ENCODE results near the gene GPR180. TPM values are rescaled to one million over a fixed set of nuclear protein-coding genes. Genes with fewer than 3 reads are reported as not detected.

GPR180 gene
- 3.9 and 5.6 TPM in 2 replicates for total RNA-seq (2014; rRNA removed)
- percentile 81 among the genes with signal in this experiment for Bru-seq, nascent RNA
- percentile 73 among the genes with signal in this experiment for BruChase-seq, experiment 1, labeled RNA remaining after a 6-hour chase
- BruChase-seq, experiment 2, labeled RNA remaining after a 2-hour chase: percentile 82 among the genes with signal in this experiment
- long read RNA-seq, full-length matches to known transcripts: 34 of 49 reads
- long read RNA-seq, partial matches to known transcripts: 0 of 49 reads
- long read RNA-seq, other reads (novel, unspliced or antisense): 15 of 49 reads

DNA sequence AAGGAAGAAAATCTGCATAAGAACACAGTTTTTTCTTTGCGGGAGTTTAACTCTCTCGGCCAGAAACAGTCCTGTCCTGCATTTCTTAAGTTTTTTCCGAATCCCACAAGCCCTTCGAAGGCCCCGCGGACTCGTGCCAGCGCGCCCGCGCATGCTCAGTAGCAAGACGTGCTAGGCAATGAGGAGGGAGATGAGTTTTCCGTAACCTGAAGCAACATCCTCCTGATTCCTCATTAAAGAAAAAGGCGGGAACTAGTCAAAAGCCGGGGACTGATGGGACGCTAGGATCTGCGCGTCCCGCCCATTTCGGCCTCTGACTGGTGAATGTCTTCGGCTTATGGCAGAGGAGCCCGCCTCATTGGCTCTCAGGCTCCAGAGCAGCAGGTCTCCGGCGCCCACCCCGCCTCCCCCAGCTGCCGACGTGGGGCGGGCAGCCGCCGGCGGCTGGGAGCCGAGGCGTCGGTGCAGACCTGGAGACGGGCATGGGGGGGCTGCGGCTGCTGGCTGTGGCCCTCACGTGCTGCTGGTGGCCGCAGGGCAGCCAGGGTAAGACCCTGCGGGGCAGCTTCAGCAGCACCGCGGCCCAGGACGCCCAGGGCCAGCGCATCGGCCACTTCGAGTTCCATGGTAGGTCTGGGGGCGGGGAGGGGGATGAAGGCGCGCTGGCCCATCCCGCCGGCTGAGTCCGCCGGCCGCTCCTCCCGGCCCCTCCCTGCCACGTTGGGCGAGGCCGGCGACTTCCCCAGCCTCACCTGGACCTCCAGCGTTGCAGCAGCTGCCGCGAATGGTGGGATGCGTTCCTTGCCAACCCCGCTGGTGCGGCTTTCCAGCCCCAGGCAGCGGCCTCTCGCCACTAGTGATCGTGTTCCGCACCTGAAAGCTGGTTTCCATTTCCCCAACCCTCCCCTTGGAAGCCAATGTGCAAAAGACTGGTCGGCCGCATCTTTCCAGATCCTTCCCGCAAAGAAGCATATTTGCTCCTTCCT lies at the start of gene GPR180:
Gene GPR180, plus strand, starts transcription at position 412 of the 986 bp plus-strand sequence. Its CDS starts 71 bp downstream, at position 483.
- Histone ChIP-seq H2AFZ (ENCODE audit: low read length) (peak within 1 kb of the TSS; percentile 84), H4K20me1 (ENCODE audit: low read length) (no peaks in the 10 kb centered on the region), H3K9ac (ENCODE audit: low read length) (peak within 1 kb of the TSS; percentile 91), H3K4me1 (ENCODE audit: insufficient read depth, low read length) (peaks cover 9% of the 10 kb centered on the region), H3K9me2 (replicated peaks; ENCODE audit: low read length) (no peaks in the 10 kb centered on the region), H3K4me3 (ENCODE audit: low read length) (peak within 1 kb of the TSS; percentile 95), H3F3A (ENCODE audit: low read length, unreplicated experiment) (no peaks in the 10 kb centered on the region), H3K27me3 (ENCODE audit: low read length) (no peaks in the 10 kb centered on the region), H3K79me2 (ENCODE audit: low read length) (peaks cover 31% of the 10 kb centered on the region), H3K36me3 (ENCODE audit: low read depth, low read length) (peaks cover 10% of the 10 kb centered on the region), H3K27ac (ENCODE audit: low read length) (peak within 1 kb of the TSS; percentile 40), H3K4me2 (ENCODE audit: low read length) (peak within 1 kb of the TSS; percentile 89), H3K9me3 (ENCODE audit: low read length) (no peaks in the 10 kb centered on the region)
- intact Hi-C loops (cut with micrococcal nuclease): loop anchor here (2.0 kb wide), 1 partner anchor 53 kb away; no protein-coding TSS in a partner anchor
- no TSS peak for BruUV-seq (replicated peaks)
- peak; percentile 99 for ATAC-seq
- DNase-seq: peak; percentile 96
- POLR2A ChIA-PET (ENCODE audit: unreplicated experiment): interaction anchor here (0.7 kb wide), 1 partner anchor 597 kb away, joined by 17 read pairs; no protein-coding TSS in a partner anchor
- TF ChIP-seq, protein P1, sequence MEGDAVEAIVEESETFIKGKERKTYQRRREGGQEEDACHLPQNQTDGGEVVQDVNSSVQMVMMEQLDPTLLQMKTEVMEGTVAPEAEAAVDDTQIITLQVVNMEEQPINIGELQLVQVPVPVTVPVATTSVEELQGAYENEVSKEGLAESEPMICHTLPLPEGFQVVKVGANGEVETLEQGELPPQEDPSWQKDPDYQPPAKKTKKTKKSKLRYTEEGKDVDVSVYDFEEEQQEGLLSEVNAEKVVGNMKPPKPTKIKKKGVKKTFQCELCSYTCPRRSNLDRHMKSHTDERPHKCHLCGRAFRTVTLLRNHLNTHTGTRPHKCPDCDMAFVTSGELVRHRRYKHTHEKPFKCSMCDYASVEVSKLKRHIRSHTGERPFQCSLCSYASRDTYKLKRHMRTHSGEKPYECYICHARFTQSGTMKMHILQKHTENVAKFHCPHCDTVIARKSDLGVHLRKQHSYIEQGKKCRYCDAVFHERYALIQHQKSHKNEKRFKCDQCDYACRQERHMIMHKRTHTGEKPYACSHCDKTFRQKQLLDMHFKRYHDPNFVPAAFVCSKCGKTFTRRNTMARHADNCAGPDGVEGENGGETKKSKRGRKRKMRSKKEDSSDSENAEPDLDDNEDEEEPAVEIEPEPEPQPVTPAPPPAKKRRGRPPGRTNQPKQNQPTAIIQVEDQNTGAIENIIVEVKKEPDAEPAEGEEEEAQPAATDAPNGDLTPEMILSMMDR (conservative IDR thresholded peaks at IDR 0.05; ENCODE audit: low read depth, low read length): no peak
- TF ChIP-seq EZH2phosphoT487 (IDR thresholded peaks at IDR 0.05; ENCODE audit: borderline replicate concordance, low read length) (no peak), EZH2 (IDR thresholded peaks at IDR 0.05; ENCODE audit: low read length, unreplicated experiment) (no peak)
- CTCF ChIA-PET: no interaction called here

DNA sequence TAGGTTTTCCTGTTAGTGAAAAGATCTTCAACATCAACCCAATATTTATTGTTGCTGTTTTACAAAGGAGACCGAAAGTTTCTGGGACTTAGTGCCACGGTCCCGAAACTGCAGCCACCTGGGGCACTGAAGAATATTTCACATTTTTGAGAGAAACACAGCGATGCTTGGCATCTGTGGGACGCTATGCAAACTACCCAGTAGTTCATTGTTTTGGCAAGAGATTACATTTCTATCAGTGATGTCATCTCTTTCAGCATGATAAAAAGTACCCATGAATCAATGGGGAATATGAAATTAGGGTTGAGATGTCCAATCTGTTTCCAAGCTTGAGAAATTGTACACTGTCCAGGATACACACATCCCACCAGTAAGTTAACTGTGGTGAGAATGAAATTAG lies 49.6 kb upstream of the GPR180 start:
- ChIA-PET POLR2A (ENCODE audit: unreplicated experiment) (no interaction called here), CTCF (no interaction called here)
- DNase-seq (no peak), ATAC-seq (no peak)
- Histone ChIP-seq H4K20me1 (ENCODE audit: low read length) (no peaks in the 10 kb centered on the region), H2AFZ (ENCODE audit: low read length) (no peak overlapping the region), H3K4me3 (ENCODE audit: low read length) (no peak overlapping the region), H3K4me1 (ENCODE audit: insufficient read depth, low read length) (peaks cover 8% of the 10 kb centered on the region), H3K9me3 (ENCODE audit: low read length) (no peaks in the 10 kb centered on the region), H3K27ac (ENCODE audit: low read length) (no peak overlapping the region), H3K79me2 (ENCODE audit: low read length) (no peaks in the 10 kb centered on the region), H3K36me3 (ENCODE audit: low read depth, low read length) (no peaks in the 10 kb centered on the region), H3K9ac (ENCODE audit: low read length) (no peak overlapping the region), H3K4me2 (ENCODE audit: low read length) (no peak overlapping the region), H3K27me3 (ENCODE audit: low read length) (no peaks in the 10 kb centered on the region), H3K9me2 (replicated peaks; ENCODE audit: low read length) (no peaks in the 10 kb centered on the region), H3F3A (ENCODE audit: low read length, unreplicated experiment) (no peaks in the 10 kb centered on the region)
- TF ChIP-seq, protein P1 (conservative IDR thresholded peaks at IDR 0.05; ENCODE audit: low read depth, low read length): no peak
- BruUV-seq (replicated peaks): no TSS peak
- intact Hi-C loops (cut with micrococcal nuclease): no loop called here
